HEK293 (cell line): ENCODE measurements around the gene ARSH.

Experiments used
- HOXA7 ChIP-seq: sonication (generic); formaldehyde crosslinking; IDR thresholded peaks from 2 replicates; pipeline ENCODE4 v1.8.1; 2022; ENCODE audit warnings: missing genetic modification reagents, borderline replicate concordance
- SETDB1 ChIP-seq: IDR thresholded peaks from one replicate; pipeline ENCODE4 v1.6.1; 2017; ENCODE audit warnings: mild to moderate bottlenecking, low read length, moderate library complexity, mixed read lengths; ENCODE audit not compliant: insufficient read length
- TRIM28 ChIP-seq: IDR thresholded peaks from 2 replicates; pipeline ENCODE4 v1.6.1; 2011; ENCODE audit warnings: low read length, control low read depth, borderline replicate concordance
- ZNF24 ChIP-seq: fragments of 450-650 bp; formaldehyde crosslinking; IDR thresholded peaks from 2 replicates; pipeline ENCODE4 v1.5.1; 2016; ENCODE audit warnings: missing biosample characterization, missing genetic modification characterization
- TF ChIP-seq, protein P1 (sequence below): fragments of 450-650 bp; formaldehyde crosslinking; IDR thresholded peaks from 2 replicates; pipeline ENCODE4 v1.5.1; 2016; ENCODE audit warnings: missing biosample characterization, missing genetic modification characterization
- TF ChIP-seq, protein P2 (sequence below): fragments of 450-650 bp; formaldehyde crosslinking; IDR thresholded peaks from 2 replicates; pipeline ENCODE4 v1.5.1; 2016; ENCODE audit warnings: missing biosample characterization, missing genetic modification characterization
- TF ChIP-seq, protein P3 (sequence below): fragments of 450-650 bp; formaldehyde crosslinking; IDR thresholded peaks from 2 replicates; pipeline ENCODE4 v1.5.1; 2017; ENCODE audit warnings: missing biosample characterization, missing genetic modification characterization
- TF ChIP-seq, protein P4 (sequence below): fragments of 450-650 bp; formaldehyde crosslinking; IDR thresholded peaks from 2 replicates; pipeline ENCODE4 v1.5.1; 2016; ENCODE audit warnings: missing biosample characterization, missing genetic modification characterization

DNA sequence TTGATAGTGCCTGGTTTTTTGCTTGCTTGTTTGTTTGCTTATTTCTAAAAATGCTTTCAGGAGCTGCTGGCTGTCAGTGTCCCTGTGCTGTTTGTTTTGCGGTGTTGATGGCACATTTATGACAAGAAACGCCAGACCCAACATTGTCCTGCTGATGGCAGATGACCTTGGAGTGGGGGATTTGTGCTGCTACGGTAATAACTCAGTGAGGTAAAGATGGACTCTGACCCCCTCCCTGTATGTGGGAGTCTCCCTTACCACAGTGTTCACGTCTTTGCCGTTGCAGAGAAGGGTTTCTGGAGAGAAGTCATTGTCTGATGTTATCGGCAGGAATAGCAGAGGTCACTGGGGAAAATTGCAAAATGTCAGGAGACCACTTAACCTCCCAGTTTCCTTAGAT, at the start of gene ARSH:
- TF ChIP-seq, protein P1, sequence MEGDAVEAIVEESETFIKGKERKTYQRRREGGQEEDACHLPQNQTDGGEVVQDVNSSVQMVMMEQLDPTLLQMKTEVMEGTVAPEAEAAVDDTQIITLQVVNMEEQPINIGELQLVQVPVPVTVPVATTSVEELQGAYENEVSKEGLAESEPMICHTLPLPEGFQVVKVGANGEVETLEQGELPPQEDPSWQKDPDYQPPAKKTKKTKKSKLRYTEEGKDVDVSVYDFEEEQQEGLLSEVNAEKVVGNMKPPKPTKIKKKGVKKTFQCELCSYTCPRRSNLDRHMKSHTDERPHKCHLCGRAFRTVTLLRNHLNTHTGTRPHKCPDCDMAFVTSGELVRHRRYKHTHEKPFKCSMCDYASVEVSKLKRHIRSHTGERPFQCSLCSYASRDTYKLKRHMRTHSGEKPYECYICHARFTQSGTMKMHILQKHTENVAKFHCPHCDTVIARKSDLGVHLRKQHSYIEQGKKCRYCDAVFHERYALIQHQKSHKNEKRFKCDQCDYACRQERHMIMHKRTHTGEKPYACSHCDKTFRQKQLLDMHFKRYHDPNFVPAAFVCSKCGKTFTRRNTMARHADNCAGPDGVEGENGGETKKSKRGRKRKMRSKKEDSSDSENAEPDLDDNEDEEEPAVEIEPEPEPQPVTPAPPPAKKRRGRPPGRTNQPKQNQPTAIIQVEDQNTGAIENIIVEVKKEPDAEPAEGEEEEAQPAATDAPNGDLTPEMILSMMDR (tag by site-specific recombination), result no peak
- TF ChIP-seq, protein P2, sequence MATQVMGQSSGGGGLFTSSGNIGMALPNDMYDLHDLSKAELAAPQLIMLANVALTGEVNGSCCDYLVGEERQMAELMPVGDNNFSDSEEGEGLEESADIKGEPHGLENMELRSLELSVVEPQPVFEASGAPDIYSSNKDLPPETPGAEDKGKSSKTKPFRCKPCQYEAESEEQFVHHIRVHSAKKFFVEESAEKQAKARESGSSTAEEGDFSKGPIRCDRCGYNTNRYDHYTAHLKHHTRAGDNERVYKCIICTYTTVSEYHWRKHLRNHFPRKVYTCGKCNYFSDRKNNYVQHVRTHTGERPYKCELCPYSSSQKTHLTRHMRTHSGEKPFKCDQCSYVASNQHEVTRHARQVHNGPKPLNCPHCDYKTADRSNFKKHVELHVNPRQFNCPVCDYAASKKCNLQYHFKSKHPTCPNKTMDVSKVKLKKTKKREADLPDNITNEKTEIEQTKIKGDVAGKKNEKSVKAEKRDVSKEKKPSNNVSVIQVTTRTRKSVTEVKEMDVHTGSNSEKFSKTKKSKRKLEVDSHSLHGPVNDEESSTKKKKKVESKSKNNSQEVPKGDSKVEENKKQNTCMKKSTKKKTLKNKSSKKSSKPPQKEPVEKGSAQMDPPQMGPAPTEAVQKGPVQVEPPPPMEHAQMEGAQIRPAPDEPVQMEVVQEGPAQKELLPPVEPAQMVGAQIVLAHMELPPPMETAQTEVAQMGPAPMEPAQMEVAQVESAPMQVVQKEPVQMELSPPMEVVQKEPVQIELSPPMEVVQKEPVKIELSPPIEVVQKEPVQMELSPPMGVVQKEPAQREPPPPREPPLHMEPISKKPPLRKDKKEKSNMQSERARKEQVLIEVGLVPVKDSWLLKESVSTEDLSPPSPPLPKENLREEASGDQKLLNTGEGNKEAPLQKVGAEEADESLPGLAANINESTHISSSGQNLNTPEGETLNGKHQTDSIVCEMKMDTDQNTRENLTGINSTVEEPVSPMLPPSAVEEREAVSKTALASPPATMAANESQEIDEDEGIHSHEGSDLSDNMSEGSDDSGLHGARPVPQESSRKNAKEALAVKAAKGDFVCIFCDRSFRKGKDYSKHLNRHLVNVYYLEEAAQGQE (tag by site-specific recombination), result no peak
- TF ChIP-seq HOXA7 (CRISPR knock-in tag) (no peak), TRIM28 (no peak), SETDB1 (no peak), ZNF24 (tag by site-specific recombination) (no peak)
- TF ChIP-seq, protein P3, sequence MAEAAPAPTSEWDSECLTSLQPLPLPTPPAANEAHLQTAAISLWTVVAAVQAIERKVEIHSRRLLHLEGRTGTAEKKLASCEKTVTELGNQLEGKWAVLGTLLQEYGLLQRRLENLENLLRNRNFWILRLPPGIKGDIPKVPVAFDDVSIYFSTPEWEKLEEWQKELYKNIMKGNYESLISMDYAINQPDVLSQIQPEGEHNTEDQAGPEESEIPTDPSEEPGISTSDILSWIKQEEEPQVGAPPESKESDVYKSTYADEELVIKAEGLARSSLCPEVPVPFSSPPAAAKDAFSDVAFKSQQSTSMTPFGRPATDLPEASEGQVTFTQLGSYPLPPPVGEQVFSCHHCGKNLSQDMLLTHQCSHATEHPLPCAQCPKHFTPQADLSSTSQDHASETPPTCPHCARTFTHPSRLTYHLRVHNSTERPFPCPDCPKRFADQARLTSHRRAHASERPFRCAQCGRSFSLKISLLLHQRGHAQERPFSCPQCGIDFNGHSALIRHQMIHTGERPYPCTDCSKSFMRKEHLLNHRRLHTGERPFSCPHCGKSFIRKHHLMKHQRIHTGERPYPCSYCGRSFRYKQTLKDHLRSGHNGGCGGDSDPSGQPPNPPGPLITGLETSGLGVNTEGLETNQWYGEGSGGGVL (tag by site-specific recombination), result no peak
- TF ChIP-seq, protein P4, sequence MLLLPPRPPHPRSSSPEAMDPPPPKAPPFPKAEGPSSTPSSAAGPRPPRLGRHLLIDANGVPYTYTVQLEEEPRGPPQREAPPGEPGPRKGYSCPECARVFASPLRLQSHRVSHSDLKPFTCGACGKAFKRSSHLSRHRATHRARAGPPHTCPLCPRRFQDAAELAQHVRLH (tag by site-specific recombination), result no peak
